ENCODE results near the gene EID1.
A peak's percentile ranks its signal among the peaks of the same experiment; 100 is the strongest.

Gene EID1

DNA sequence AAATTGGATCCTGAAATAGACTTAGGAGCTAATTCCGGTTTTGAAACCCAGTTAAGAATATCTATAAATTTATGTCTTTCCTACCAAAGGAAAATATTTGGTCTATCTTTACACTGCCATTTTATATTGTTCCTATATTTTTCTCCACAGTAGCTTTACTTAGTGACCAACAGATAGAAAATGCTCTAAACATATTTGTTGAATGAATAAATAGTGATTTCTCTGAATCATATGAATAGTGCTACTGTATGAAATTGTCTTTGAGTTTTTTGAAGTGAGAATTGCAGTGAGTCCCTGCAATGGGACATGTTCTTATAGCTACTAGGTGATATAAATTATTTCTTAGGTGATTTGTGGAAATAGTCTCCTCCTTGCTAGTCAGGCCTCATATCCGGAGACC lies 18.5 kb upstream of the EID1 start:
- no peak overlapping the region for H3K27ac Mint-ChIP-seq
- H3K36me3 Mint-ChIP-seq (ENCODE audit: low read depth), result no peaks in the 10 kb centered on the region
- H3K27me3 Mint-ChIP-seq, result peaks cover 9% of the 10 kb centered on the region
- peaks cover 15% of the 10 kb centered on the region for H3K4me1 Mint-ChIP-seq (ENCODE audit: low read depth)
- H3K9me3 Mint-ChIP-seq, result no peaks in the 10 kb centered on the region
- no peak overlapping the region for H3K4me3 Mint-ChIP-seq
- no peak for DNase-seq

DNA sequence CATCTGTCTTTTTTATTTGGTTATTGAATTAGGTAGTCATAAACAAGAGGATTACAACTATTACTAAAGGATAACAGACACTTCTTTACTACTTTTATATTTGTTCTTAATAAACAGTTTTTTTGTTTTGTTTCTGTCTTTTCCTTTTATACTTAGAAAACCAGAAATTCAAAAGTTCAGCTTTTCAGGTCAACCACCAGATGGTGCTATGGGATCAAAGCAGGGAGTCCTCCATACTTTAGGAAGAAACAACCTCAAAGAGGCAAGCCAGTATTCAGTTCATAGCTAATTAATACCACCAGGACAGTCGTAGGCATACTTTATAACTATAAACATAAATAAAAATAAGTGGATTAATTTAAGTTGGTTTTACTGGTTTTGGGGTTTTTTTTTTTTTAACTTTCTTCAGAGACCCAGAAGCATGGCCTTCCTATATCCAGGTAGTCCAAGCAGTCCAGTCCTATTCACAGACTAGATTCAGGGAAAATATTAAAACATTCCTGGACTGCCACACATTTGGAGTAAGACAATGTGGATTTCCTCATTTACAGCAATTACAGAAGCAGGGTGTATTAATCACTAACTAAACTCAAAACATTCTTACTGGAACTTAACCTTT lies 16.0 kb upstream of the EID1 start:
- Mint-ChIP-seq H3K36me3 (ENCODE audit: low read depth) (no peaks in the 10 kb centered on the region), H3K4me1 (ENCODE audit: low read depth) (peaks cover 15% of the 10 kb centered on the region), H3K27ac (no peak overlapping the region), H3K4me3 (no peak overlapping the region), H3K27me3 (peaks cover 12% of the 10 kb centered on the region), H3K9me3 (no peaks in the 10 kb centered on the region)
- no peak for DNase-seq

DNA sequence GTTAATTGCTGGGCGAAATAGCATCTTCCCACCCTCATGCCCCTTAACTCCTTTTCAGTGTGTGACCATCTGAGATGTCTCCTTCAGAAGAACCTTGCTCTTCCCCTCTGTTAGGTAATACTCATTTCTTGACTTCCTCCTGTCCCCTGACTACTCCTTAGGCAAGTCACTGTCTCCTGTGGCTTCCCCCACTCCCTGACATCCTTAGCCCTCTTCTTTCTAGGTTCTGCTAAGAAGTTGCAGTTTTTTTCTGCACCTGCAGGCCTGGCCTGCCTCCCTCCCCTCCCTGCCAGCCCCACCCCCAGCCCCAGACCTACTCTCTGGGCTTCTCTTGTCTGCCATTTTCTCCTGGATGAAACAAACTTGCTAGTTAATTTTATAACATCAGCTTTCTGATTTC lies 15.2 kb upstream of the EID1 start:
- no peak overlapping the region for H3K4me3 Mint-ChIP-seq
- peaks cover 15% of the 10 kb centered on the region for H3K4me1 Mint-ChIP-seq (ENCODE audit: low read depth)
- H3K9me3 Mint-ChIP-seq, result no peaks in the 10 kb centered on the region
- H3K27me3 Mint-ChIP-seq, result peaks cover 13% of the 10 kb centered on the region
- no peaks in the 10 kb centered on the region for H3K36me3 Mint-ChIP-seq (ENCODE audit: low read depth)
- no peak overlapping the region for H3K27ac Mint-ChIP-seq
- no peak for DNase-seq

DNA sequence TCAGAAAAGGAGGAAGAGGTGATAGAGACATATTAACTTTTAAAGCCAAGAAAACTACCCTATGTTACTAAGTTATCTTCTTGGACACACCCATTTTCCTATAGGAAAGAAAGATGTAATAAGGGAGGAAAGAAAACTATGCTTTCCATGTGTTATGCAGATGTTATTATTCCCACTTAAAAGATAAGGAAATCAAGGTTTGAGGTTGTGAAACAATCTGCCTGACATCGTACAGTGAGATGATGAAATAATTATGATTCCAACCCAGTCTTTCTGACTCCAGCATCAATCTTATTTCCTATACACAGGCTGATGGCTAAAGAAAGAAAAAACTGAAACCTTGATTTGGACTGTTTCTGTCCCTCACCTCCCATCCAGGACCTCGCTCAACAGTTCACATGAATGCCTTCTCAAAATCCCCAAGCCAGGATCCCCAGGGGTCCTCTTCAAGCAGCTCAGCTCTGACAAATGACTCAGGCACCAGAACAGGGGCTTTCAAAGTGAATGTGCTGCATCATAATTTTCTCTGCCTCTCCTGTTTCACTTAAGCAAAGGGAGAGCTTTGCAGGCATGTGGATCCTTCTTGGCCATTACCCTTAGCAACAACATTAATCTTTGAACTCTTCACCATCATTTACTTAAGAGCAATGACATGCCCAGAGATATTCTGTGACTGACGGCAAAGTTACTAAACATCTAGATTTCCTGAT lies 12.4 kb upstream of the EID1 start:
- Mint-ChIP-seq H3K4me3 (no peak overlapping the region), H3K27ac (no peak overlapping the region), H3K36me3 (ENCODE audit: low read depth) (no peaks in the 10 kb centered on the region), H3K27me3 (peaks cover 24% of the 10 kb centered on the region), H3K9me3 (no peaks in the 10 kb centered on the region), H3K4me1 (ENCODE audit: low read depth) (peaks cover 9% of the 10 kb centered on the region)
- DNase-seq, result no peak

DNA sequence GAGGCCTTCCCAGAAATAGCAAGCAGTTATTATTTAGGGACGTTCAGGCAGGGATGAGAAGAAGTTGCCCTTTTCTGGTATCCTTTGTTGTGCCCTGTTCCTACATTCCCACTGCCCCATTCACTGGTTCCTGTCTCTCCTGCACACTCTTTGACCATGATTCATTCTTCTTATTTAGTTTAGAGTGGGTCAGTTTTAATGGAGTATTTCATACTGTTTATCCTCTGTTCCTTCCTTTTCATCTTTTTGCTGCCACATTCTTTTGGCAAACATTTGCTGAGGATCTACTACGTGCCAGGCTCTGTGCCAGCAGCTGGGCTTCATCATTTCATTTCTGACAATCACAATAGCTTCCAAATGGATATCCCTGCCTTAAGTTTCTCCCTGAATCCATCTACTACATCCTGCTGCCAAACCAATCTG lies 11.8 kb upstream of the EID1 start:
- Mint-ChIP-seq H3K36me3 (ENCODE audit: low read depth) (no peaks in the 10 kb centered on the region), H3K27me3 (peaks cover 30% of the 10 kb centered on the region), H3K4me1 (ENCODE audit: low read depth) (peaks cover 9% of the 10 kb centered on the region), H3K27ac (no peak overlapping the region), H3K4me3 (no peak overlapping the region), H3K9me3 (no peaks in the 10 kb centered on the region)
- no peak for DNase-seq

DNA sequence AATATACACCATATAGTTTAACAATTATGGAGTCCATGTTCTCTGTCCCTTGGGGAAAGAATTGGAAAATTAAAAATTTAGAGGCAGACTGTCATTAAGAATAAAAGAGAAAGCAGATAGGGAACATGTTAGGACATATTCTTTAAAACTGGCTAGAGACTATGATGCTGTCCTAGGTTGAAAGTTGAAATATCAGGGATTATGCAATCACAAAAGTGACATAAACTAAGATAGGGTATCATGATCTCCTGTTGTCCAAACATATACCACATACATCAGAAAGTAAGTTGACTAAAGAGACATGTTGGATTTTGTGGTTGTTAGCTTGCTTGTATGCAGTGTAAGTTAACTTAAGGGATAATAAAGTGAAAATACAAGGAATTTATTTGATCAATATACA lies 9.9 kb upstream of the EID1 start:
- Mint-ChIP-seq H3K9me3 (no peaks in the 10 kb centered on the region), H3K36me3 (ENCODE audit: low read depth) (no peaks in the 10 kb centered on the region), H3K27ac (no peak overlapping the region), H3K4me1 (ENCODE audit: low read depth) (no peaks in the 10 kb centered on the region), H3K27me3 (peaks cover 45% of the 10 kb centered on the region), H3K4me3 (no peak overlapping the region)
- DNase-seq, result no peak

DNA sequence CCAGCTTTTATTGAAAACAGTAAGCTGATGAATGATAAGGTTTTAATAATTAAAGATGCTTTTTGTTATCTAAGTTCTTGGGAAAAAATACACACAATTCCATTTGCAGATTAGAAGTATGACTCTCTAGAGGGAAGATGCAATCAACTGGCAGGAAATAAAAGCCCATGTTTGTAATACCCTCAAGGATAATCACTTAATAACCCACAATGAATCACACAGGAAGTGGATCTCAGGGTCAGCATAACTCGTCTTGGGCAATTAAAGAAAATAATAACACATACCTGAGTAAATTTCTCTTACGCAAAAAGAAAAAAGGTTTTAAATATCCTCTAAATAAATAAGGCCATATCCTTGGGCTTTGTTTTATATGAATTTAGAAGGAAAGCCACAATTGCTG lies 9.4 kb upstream of the EID1 start:
- H3K9me3 Mint-ChIP-seq, result no peaks in the 10 kb centered on the region
- no peak overlapping the region for H3K4me3 Mint-ChIP-seq
- H3K27me3 Mint-ChIP-seq, result peaks cover 50% of the 10 kb centered on the region
- no peak overlapping the region for H3K27ac Mint-ChIP-seq
- no peak for DNase-seq
- H3K36me3 Mint-ChIP-seq (ENCODE audit: low read depth), result no peaks in the 10 kb centered on the region
- H3K4me1 Mint-ChIP-seq (ENCODE audit: low read depth), result no peaks in the 10 kb centered on the region

DNA sequence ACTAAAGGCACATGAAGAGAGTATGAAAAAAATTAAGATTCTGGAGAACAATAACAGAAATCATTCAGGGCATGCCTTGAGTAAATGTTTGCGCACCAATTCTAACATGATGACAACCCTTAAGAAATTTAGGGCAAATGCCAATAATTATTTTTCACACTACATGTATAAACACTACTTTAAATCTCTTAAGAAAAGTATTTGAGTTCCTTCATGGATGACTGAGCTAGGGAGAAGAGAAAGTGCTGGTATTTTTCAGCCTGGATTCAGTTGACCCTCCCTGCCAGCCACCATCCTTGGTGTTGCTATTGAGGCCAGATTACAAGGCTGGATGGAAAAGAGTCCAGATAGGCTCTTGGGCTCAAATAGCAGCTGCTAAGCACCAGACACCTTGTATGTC lies 8.0 kb upstream of the EID1 start:
- H3K27me3 Mint-ChIP-seq, result peaks cover 62% of the 10 kb centered on the region
- no peak overlapping the region for H3K27ac Mint-ChIP-seq
- DNase-seq, result no peak
- no peaks in the 10 kb centered on the region for H3K36me3 Mint-ChIP-seq (ENCODE audit: low read depth)
- no peak overlapping the region for H3K4me3 Mint-ChIP-seq
- H3K9me3 Mint-ChIP-seq, result no peaks in the 10 kb centered on the region
- no peaks in the 10 kb centered on the region for H3K4me1 Mint-ChIP-seq (ENCODE audit: low read depth)

DNA sequence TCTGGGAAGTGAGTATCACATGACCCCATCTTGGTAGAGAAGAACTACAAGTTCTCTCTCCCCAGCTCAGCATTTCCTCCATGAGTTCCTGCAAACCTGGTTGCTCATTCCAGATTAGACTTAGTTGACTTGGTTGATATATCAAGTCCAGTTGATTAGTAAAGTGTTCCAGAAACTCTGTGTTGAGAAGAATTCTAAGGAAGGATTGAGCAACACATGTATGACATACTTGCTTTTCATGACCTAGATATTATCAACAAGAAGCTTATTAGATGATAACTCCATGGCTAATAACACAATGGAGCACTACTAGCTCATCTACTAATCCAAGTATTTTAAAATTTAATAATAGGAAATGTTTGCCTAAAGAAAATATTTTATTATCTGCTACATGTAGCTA lies 6.4 kb upstream of the EID1 start:
- H3K9me3 Mint-ChIP-seq, result no peaks in the 10 kb centered on the region
- H3K27me3 Mint-ChIP-seq, result peaks cover 58% of the 10 kb centered on the region
- no peak overlapping the region for H3K4me3 Mint-ChIP-seq
- no peak for DNase-seq
- no peaks in the 10 kb centered on the region for H3K36me3 Mint-ChIP-seq (ENCODE audit: low read depth)
- peaks cover 5% of the 10 kb centered on the region for H3K4me1 Mint-ChIP-seq (ENCODE audit: low read depth)
- no peak overlapping the region for H3K27ac Mint-ChIP-seq

DNA sequence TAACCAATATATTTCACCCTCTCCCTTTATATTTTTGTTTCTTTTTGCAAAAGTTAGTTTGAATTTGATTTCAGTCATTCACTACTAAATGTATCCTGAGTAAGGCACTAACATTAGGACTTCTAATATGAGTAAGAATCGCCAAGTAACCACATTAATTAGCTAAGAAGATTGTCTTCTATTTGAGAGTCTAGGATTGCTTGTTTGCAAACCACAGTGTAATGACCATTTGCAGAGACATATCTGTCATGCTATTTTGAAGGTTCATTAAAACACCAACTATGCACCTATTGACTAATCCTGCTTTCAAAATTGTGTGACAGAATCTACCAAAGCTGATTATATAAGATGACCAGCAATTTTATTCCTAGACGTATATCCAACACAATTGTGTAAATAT lies 5.3 kb upstream of the EID1 start:
- DNase-seq, result no peak
- H3K9me3 Mint-ChIP-seq, result no peaks in the 10 kb centered on the region
- H3K27ac Mint-ChIP-seq, result no peak overlapping the region
- H3K4me1 Mint-ChIP-seq (ENCODE audit: low read depth), result peaks cover 10% of the 10 kb centered on the region
- H3K4me3 Mint-ChIP-seq, result no peak overlapping the region
- H3K36me3 Mint-ChIP-seq (ENCODE audit: low read depth), result peaks cover 2% of the 10 kb centered on the region
- peaks cover 55% of the 10 kb centered on the region for H3K27me3 Mint-ChIP-seq

DNA sequence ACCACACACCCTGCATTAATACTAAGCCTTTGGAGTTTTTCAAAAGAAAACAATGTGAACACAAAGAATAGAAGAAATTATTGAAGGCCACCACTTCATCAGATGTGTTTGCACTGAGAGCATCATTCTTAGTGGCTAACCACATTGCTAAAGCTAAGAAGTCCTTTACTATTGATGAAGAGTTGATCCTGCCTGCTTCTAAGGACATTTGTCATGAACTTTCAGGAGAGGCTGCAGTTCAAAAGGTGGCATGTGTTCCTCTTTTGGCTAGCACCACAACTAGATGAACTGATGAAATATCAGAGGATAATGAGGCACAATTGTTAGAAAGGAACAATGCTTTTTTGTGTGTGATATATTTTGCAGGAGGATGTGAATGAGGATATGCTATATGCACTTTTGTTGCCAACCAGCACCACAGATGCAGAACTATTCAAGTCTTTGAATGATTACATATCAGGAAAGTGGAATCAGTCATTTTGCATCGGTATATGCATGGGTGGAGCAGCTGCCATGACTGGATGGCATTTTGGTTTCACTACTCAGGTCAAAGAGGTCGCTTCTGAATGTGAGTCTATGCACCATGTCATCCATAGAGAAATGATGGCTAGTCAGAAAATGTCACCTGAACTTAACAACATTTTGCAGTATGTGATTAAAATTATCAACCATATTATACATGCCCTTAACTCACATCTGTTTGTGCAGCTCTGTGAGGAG lies 2.5 kb upstream of the EID1 start:
- Mint-ChIP-seq H3K27ac (no peak overlapping the region), H3K36me3 (ENCODE audit: low read depth) (peaks cover 29% of the 10 kb centered on the region), H3K4me3 (no peak overlapping the region), H3K4me1 (ENCODE audit: low read depth) (peaks cover 34% of the 10 kb centered on the region), H3K9me3 (peaks cover 2% of the 10 kb centered on the region), H3K27me3 (peaks cover 39% of the 10 kb centered on the region)
- DNase-seq, result no peak

DNA sequence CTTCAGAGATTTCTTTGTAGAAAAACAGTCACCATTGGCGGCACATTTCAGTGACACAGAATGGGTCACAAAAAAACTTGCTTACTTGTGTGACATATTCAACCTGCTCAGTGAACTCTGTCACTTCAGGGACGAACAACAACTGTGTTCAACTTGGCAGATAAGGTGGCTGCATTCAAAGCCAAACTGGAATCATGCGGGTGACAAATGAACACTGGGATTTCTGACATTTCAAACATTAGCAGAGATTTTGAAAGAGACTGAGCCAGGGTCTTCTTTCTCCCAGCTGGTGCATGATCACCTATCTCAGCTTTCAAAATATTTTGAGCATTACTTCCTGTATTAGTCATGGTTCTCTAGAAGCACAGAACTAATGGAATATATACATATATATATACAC lies 1.9 kb upstream of the EID1 start:
- Mint-ChIP-seq H3K27me3 (peaks cover 32% of the 10 kb centered on the region), H3K9me3 (peaks cover 2% of the 10 kb centered on the region), H3K4me1 (ENCODE audit: low read depth) (peaks cover 37% of the 10 kb centered on the region), H3K36me3 (ENCODE audit: low read depth) (peaks cover 33% of the 10 kb centered on the region), H3K27ac (no peak overlapping the region), H3K4me3 (no peak overlapping the region)
- no peak for DNase-seq

DNA sequence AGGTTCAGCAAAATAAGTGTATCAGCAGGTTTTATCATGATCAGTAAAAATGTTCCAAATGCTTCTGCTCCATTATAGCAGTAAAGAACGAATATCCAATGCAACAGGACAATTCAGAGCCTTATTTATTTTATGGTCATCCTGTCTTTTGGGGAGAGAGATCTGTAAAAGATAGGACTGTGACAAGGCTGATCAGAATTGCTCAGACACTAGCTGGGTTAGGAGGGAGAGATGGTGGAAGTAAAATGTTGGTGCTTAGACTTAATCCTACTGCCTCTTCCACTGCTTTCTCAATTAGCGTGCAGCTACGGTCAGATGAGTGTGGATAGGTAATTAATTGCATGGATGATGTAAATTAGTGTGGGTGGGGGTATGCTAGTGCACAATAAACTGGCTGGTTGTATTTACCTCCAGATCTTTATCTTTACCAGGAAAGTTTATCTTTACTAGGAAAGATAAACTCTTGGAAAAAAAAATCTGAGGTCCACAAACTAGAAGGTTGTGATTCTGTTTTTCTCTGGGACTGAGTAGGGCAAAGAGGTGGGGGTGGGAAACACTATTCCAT lies 2.2 kb downstream of the EID1 start:
- no peak for DNase-seq
- Mint-ChIP-seq H3K27ac (peak overlapping the region; percentile 33), H3K4me3 (peak overlapping the region; percentile 99), H3K4me1 (ENCODE audit: low read depth) (peaks cover 49% of the 10 kb centered on the region), H3K36me3 (ENCODE audit: low read depth) (peaks cover 33% of the 10 kb centered on the region), H3K9me3 (peaks cover 2% of the 10 kb centered on the region), H3K27me3 (peaks cover 12% of the 10 kb centered on the region)

DNA sequence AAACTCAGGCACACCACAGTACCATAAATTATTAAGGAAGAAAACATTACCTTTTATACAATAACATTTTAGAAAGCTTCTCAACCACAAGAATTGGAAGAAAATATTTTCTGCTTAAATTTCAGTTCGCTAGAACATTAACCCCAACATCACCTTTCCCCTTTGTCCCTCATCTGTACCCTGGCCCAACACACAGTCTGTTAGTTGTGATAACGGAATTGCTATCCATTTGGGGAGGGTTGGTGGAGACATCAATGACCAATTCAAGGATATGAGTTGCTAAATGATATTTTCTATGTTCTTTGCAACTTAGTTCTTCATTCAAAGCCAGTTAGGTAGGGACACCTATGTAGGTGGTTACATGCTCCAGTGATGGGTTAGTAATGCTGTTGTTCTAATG lies 5.8 kb downstream of the EID1 start:
- Mint-ChIP-seq H3K27me3 (peaks cover 26% of the 10 kb centered on the region), H3K4me3 (no peak overlapping the region), H3K27ac (no peak overlapping the region), H3K4me1 (ENCODE audit: low read depth) (peaks cover 42% of the 10 kb centered on the region), H3K36me3 (ENCODE audit: low read depth) (peaks cover 21% of the 10 kb centered on the region), H3K9me3 (peaks cover under 1% of the 10 kb centered on the region)
- no peak for DNase-seq

DNA sequence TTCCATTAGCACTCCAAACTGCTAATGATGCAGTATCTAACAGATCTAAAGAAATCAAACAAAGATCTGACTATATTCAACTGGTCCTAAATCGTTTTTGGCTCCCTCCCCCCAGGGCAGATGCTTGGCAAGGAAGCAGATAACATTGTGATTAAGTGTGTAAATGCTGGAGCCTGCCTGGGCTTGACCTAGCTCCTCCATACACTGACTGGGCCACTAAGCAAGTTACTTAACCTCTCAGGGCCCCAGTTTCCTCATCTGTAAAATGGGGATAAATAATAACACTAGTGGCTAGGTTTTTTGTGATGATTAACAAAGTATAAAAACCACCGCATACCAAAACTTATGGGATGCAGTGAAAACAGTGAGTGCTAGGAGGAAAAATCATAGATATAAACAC lies 9.2 kb downstream of the EID1 start:
- no peak overlapping the region for H3K27ac Mint-ChIP-seq
- no peak overlapping the region for H3K4me3 Mint-ChIP-seq
- peaks cover 24% of the 10 kb centered on the region for H3K4me1 Mint-ChIP-seq (ENCODE audit: low read depth)
- no peaks in the 10 kb centered on the region for H3K36me3 Mint-ChIP-seq (ENCODE audit: low read depth)
- peaks cover 35% of the 10 kb centered on the region for H3K27me3 Mint-ChIP-seq
- no peaks in the 10 kb centered on the region for H3K9me3 Mint-ChIP-seq
- no peak for DNase-seq
